A549 (cell line): ENCODE measurements around the gene ADTRP. TPM values are rescaled to one million over a fixed set of nuclear protein-coding genes. Genes with fewer than 3 reads are reported as not detected.

Experiments used
- CBX8 ChIP-seq: fragments of 200-600 bp; sonication (generic); IDR thresholded peaks from 2 replicates; pipeline ENCODE4 v1.6.1; 2016
- CEBPB ChIP-seq, 2 experiments: fragments of >200 bp in 1 of 2; sonication (Bioruptor Twin) in 1 of 2; formaldehyde crosslinking in 1 of 2; IDR thresholded peaks; 2 replicates each; pipeline ENCODE4 v1.6.1; 2012 to 2016
- EP300 ChIP-seq, 2 experiments: fragments of >200 bp; sonication (Bioruptor Twin); formaldehyde crosslinking; IDR thresholded peaks; 2 replicates in 1 of 2; 3 replicates in 1 of 2; pipeline ENCODE4 v1.6.1; 2016 to 2017
- FOSB ChIP-seq: fragments of 250-450 bp; sonication (Bioruptor Pico); IDR thresholded peaks from 2 replicates; pipeline ENCODE4 v1.5.0; 2020; ENCODE audit warnings: mild to moderate bottlenecking, moderate library complexity
- GATA3 ChIP-seq: IDR thresholded peaks from 2 replicates; pipeline ENCODE4 v1.6.1; 2012; ENCODE audit warnings: borderline replicate concordance
- HDAC2 ChIP-seq: fragments of 200-600 bp; sonication (generic); IDR thresholded peaks from 2 replicates; pipeline ENCODE4 v1.6.1; 2016
- HES2 ChIP-seq: fragments of >200 bp; sonication (Bioruptor Twin); formaldehyde crosslinking; IDR thresholded peaks from 2 replicates; pipeline ENCODE4 v1.6.1; 2016
- HEYL ChIP-seq: fragments of 250-450 bp; sonication (Bioruptor Pico); IDR thresholded peaks from 2 replicates; pipeline ENCODE4 v1.8.0; 2021; ENCODE audit warnings: mild to moderate bottlenecking, moderate library complexity
- JUNB ChIP-seq: fragments of >200 bp; sonication (Bioruptor Twin); formaldehyde crosslinking; IDR thresholded peaks from 2 replicates; pipeline ENCODE4 v1.6.1; 2016
- KDM1A ChIP-seq: fragments of 200-600 bp; sonication (generic); IDR thresholded peaks from 2 replicates; pipeline ENCODE4 v1.6.1; 2016; ENCODE audit warnings: low read depth, mild to moderate bottlenecking
- MAZ ChIP-seq: fragments of 150-350 bp; IDR thresholded peaks from 2 replicates; pipeline ENCODE4 v1.6.1; 2014; ENCODE audit warnings: antibody characterized with exemption, low read depth, low read length, borderline replicate concordance
- MYC ChIP-seq: IDR thresholded peaks from 2 replicates; pipeline ENCODE4 v1.6.1; 2012; ENCODE audit warnings: mild to moderate bottlenecking, inconsistent platforms, low read length, improper control_type of control experiment, borderline replicate concordance
- NFE2L2 ChIP-seq: fragments of 150-350 bp; conservative IDR thresholded peaks from 2 replicates; pipeline ENCODE4 v1.6.1; 2014; ENCODE audit warnings: low read length
- PHF8 ChIP-seq: fragments of 200-600 bp; sonication (generic); IDR thresholded peaks from 2 replicates; pipeline ENCODE4 v1.6.1; 2016; ENCODE audit warnings: low read depth, mild to moderate bottlenecking, antibody characterized with exemption, moderate library complexity, borderline replicate concordance
- RAD21 ChIP-seq, 2 experiments: fragments of >200 bp in 1 of 2; sonication (Bioruptor Twin) in 1 of 2; formaldehyde crosslinking in 1 of 2; IDR thresholded peaks in 1 of 2; conservative IDR thresholded peaks in 1 of 2; 2 replicates in 1 of 2; 3 replicates in 1 of 2; pipeline ENCODE4 v1.6.1; 2012 to 2018; ENCODE audit warnings: inconsistent platforms in 1 of 2
- RARB ChIP-seq: fragments of 250-450 bp; sonication (Bioruptor Pico); IDR thresholded peaks from 2 replicates; pipeline ENCODE4 v1.8.0; 2021; ENCODE audit warnings: mild to moderate bottlenecking, moderate library complexity
- RCOR1 ChIP-seq: fragments of 150-350 bp; IDR thresholded peaks from 2 replicates; pipeline ENCODE4 v1.6.1; 2014; ENCODE audit warnings: antibody characterized with exemption, low read length, low read depth
- RFX5 ChIP-seq: fragments of 450-650 bp; IDR thresholded peaks from 2 replicates; pipeline ENCODE4 v1.7.1; 2014; ENCODE audit warnings: antibody characterized with exemption, mild to moderate bottlenecking, moderate library complexity
- SMC3 ChIP-seq: fragments of >200 bp; sonication (Bioruptor Twin); formaldehyde crosslinking; IDR thresholded peaks from 3 replicates; pipeline ENCODE4 v1.6.1; 2018; ENCODE audit warnings: inconsistent platforms
- USF2 ChIP-seq: fragments of 450-650 bp; IDR thresholded peaks from 2 replicates; pipeline ENCODE4 v1.6.1; 2014; ENCODE audit warnings: antibody characterized with exemption
- ZC3H11A ChIP-seq: fragments of 450-650 bp; IDR thresholded peaks from 2 replicates; pipeline ENCODE4 v1.6.1; 2014; ENCODE audit warnings: antibody characterized with exemption, mild to moderate bottlenecking
- ZFP36 ChIP-seq: fragments of 450-650 bp; IDR thresholded peaks from 2 replicates; pipeline ENCODE4 v1.6.1; 2014; ENCODE audit warnings: borderline replicate concordance; ENCODE audit not compliant: partially characterized antibody
- ZNF302 ChIP-seq: fragments of 250-450 bp; sonication (Bioruptor Pico); IDR thresholded peaks from 2 replicates; pipeline ENCODE4 v1.9.0; 2021; ENCODE audit warnings: inconsistent platforms, mild to moderate bottlenecking, moderate library complexity
- polyA plus RNA-seq, 4 experiments: library from polyadenylated mRNA; depleted of rRNA in 3 of 4; stranded (reverse); fragments of >200 nt; fragmentation: RNase III in 1 of 4; extraction: RNeasy Plus Mini Kit Qiagen cat#74134 plus additional on column Dnase treatment in 1 of 4; gene quantifications; 2 replicates in 3 of 4; 3 replicates in 1 of 4; pipeline ENCODE4 v1.2.3, GENCODE V29; 2011 to 2017
- TF ChIP-seq, protein P1 (sequence below): IDR thresholded peaks from 2 replicates; pipeline ENCODE4 v1.6.1; 2012; ENCODE audit warnings: low read depth, borderline replicate concordance
- TF ChIP-seq, protein P2 (sequence below): fragments of >200 bp; sonication (Bioruptor Twin); formaldehyde crosslinking; IDR thresholded peaks from 3 replicates; pipeline ENCODE4 v1.6.1; 2016
- TF ChIP-seq, protein P3 (sequence below): fragments of 250-450 bp; sonication (Bioruptor Pico); IDR thresholded peaks from 2 replicates; pipeline ENCODE4 v1.5.0; 2020; ENCODE audit warnings: low read depth, mild to moderate bottlenecking, moderate library complexity

ADTRP gene
- polyA plus RNA-seq, 2 of the 4 experiments (the other 2 are of a cell fraction): 0.57 to 0.59 TPM

GRCh38 chr6:11766589-11767450 lies 11.8 kb downstream of the ADTRP start (continued):
- TF ChIP-seq HDAC2: no peak
- peak; percentile 88 for TF ChIP-seq JUNB
- TF ChIP-seq CEBPB (IDR thresholded peaks at IDR 0.05): no peak
- TF ChIP-seq EP300 (IDR thresholded peaks at IDR 0.05): peak in 1 of 2 experiments; percentile 67; a peak in 1 of 5 replicates
- TF ChIP-seq ZNF302 (CRISPR knock-in tag): no peak
- no peak for TF ChIP-seq ZFP36
- TF ChIP-seq SMC3: no peak
- TF ChIP-seq RCOR1: no peak
- TF ChIP-seq, protein P1, sequence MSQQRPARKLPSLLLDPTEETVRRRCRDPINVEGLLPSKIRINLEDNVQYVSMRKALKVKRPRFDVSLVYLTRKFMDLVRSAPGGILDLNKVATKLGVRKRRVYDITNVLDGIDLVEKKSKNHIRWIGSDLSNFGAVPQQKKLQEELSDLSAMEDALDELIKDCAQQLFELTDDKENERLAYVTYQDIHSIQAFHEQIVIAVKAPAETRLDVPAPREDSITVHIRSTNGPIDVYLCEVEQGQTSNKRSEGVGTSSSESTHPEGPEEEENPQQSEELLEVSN: peak; percentile 57; the same call in 1 of the 2 replicates
- no peak for TF ChIP-seq KDM1A
- no peak for TF ChIP-seq NFE2L2
- TF ChIP-seq RARB (CRISPR knock-in tag): no peak
- TF ChIP-seq ZC3H11A: no peak
- TF ChIP-seq, protein P2, sequence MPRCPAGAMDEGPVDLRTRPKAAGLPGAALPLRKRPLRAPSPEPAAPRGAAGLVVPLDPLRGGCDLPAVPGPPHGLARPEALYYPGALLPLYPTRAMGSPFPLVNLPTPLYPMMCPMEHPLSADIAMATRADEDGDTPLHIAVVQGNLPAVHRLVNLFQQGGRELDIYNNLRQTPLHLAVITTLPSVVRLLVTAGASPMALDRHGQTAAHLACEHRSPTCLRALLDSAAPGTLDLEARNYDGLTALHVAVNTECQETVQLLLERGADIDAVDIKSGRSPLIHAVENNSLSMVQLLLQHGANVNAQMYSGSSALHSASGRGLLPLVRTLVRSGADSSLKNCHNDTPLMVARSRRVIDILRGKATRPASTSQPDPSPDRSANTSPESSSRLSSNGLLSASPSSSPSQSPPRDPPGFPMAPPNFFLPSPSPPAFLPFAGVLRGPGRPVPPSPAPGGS: no peak
- TF ChIP-seq RAD21 (conservative IDR thresholded peaks at IDR 0.05 in 1 of 2, IDR thresholded peaks at IDR 0.05 in 1 of 2): peak; percentile 27 to 30; a peak in 1 of 5 replicates
- TF ChIP-seq, protein P3, sequence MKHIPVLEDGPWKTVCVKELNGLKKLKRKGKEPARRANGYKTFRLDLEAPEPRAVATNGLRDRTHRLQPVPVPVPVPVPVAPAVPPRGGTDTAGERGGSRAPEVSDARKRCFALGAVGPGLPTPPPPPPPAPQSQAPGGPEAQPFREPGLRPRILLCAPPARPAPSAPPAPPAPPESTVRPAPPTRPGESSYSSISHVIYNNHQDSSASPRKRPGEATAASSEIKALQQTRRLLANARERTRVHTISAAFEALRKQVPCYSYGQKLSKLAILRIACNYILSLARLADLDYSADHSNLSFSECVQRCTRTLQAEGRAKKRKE (CRISPR knock-in tag): peak; percentile 69; the same call in 1 of the 2 replicates
- TF ChIP-seq RFX5: no peak
- no peak for TF ChIP-seq FOSB (CRISPR knock-in tag)
- no peak for TF ChIP-seq MAZ
- TF ChIP-seq HES2: no peak
- TF ChIP-seq GATA3: peak; percentile 80; the same call in 1 of the 2 replicates
- no peak for TF ChIP-seq CBX8
- TF ChIP-seq MYC: peak; percentile 62; the same call in 1 of the 2 replicates
- TF ChIP-seq HEYL (CRISPR knock-in tag): no peak
- TF ChIP-seq PHF8: no peak
- no peak for TF ChIP-seq USF2
